ENCODE measurements around the gene ACCS. TPM values are rescaled to one million over a fixed set of nuclear protein-coding genes. Genes with fewer than 3 reads are reported as not detected.

Gene ACCS
- total RNA-seq, 1 donor from 2014 or later = 21.3 TPM

DNA sequence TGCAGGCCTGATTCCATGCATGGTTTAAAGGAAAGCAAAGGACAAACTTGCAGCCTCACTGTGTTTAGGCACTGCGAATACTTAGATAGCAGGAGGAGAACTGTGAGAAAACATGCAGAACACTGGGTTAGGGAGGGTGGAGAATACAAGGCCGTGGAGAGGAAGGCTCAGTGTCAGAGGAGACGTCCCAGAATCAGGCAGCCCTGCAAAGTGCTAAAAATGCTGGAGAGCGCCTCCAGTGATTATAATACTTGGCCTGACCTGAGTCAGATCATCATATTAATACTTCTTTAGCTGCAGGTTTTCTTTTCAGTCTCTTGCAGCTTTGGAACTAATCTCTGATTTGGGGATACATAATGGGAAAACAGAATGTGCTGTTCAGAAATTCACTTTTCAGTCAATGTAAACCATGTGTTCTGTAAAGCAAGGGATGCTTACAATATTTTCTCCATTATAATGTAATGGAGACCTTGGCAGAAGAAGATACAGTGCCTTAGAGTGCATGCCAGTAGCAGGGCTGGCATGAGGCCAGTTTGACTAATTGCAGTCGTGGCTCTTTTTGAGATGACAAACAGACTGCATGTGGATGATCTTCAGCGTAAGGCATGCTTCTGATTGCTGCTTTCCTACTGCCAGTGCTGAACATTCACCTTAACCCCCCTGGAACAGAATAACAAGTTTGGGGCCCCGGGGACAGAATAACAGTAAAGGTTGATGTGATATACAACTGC, 46.2 kb downstream of the ACCS start:
- H3K4me2 ChIP-seq (ENCODE audit: low read length) = no peak overlapping the region
- H3K36me3 ChIP-seq (ENCODE audit: insufficient read depth, low read length) = peaks cover 3% of the 10 kb centered on the region
- H3K4me3 Mint-ChIP-seq (ENCODE audit: unreplicated experiment) = no peak overlapping the region
- peaks cover 18% of the 10 kb centered on the region for H3K36me3 Mint-ChIP-seq (ENCODE audit: low read depth, unreplicated experiment)
- H3K4me1 ChIP-seq (ENCODE audit: insufficient read depth, low read length) = peaks cover 6% of the 10 kb centered on the region
- H3K27me3 ChIP-seq (ENCODE audit: insufficient read depth, low read length) = no peaks in the 10 kb centered on the region
- no peak overlapping the region for H3K27ac ChIP-seq (ENCODE audit: low read depth, low read length)
- no peak overlapping the region for H3K9ac ChIP-seq (ENCODE audit: low read length)
- no peaks in the 10 kb centered on the region for H3K9me3 ChIP-seq (ENCODE audit: insufficient read depth, low read depth, low read length)
- H3K4me1 Mint-ChIP-seq (ENCODE audit: low read depth, unreplicated experiment) = peaks cover 5% of the 10 kb centered on the region
- TF ChIP-seq, protein P1, sequence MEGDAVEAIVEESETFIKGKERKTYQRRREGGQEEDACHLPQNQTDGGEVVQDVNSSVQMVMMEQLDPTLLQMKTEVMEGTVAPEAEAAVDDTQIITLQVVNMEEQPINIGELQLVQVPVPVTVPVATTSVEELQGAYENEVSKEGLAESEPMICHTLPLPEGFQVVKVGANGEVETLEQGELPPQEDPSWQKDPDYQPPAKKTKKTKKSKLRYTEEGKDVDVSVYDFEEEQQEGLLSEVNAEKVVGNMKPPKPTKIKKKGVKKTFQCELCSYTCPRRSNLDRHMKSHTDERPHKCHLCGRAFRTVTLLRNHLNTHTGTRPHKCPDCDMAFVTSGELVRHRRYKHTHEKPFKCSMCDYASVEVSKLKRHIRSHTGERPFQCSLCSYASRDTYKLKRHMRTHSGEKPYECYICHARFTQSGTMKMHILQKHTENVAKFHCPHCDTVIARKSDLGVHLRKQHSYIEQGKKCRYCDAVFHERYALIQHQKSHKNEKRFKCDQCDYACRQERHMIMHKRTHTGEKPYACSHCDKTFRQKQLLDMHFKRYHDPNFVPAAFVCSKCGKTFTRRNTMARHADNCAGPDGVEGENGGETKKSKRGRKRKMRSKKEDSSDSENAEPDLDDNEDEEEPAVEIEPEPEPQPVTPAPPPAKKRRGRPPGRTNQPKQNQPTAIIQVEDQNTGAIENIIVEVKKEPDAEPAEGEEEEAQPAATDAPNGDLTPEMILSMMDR (IDR thresholded peaks at IDR 0.05; ENCODE audit: insufficient read depth, low read depth, low read length) = no peak
- TF ChIP-seq EZH2 (IDR thresholded peaks at IDR 0.05; ENCODE audit: insufficient read depth, low read length) = no peak
- H3K27ac Mint-ChIP-seq (ENCODE audit: unreplicated experiment) = no peak overlapping the region
- no peaks in the 10 kb centered on the region for H3K9me3 Mint-ChIP-seq (ENCODE audit: unreplicated experiment)
- H3K4me3 ChIP-seq (ENCODE audit: insufficient read depth, low read depth, low read length) = no peak overlapping the region
- H2AFZ ChIP-seq (ENCODE audit: low read depth, low read length) = no peak overlapping the region
- DNase-seq (ENCODE audit: low read depth) = peak; percentile 58
- peaks cover 41% of the 10 kb centered on the region for H4K20me1 ChIP-seq (ENCODE audit: insufficient read depth, low read length)
- peak; percentile 54 for FAIRE-seq
- H3K27me3 Mint-ChIP-seq (ENCODE audit: low read depth, unreplicated experiment) = no peaks in the 10 kb centered on the region
- H3K79me2 ChIP-seq (ENCODE audit: insufficient read depth, low read length) = no peaks in the 10 kb centered on the region

DNA sequence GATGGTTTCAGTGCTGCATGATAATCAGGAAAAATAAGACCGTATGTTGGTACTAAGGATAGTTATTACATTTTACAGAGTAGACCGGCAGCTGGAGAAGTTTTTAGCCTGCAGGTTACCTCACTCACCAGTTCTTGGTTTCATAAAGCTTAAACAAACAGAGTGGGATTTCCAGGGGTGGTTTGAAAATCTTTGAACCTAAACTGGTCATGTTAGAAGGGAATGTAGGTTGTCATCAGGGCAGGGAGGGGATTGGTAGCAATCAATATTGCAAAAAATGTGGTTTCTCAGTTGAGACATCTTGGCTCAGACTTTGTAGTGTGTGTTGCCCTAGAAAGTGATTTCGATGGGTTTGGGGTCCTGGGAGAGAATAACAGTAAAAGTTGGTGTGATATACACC, 46.9 kb downstream of the ACCS start:
- TF ChIP-seq, protein P1 (IDR thresholded peaks at IDR 0.05; ENCODE audit: insufficient read depth, low read depth, low read length) = no peak
- TF ChIP-seq EZH2 (IDR thresholded peaks at IDR 0.05; ENCODE audit: insufficient read depth, low read length) = no peak
- Histone ChIP-seq H3K4me2 (ENCODE audit: low read length) (no peak overlapping the region), H3K4me3 (ENCODE audit: insufficient read depth, low read depth, low read length) (no peak overlapping the region), H3K36me3 (ENCODE audit: insufficient read depth, low read length) (peaks cover 3% of the 10 kb centered on the region), H2AFZ (ENCODE audit: low read depth, low read length) (no peak overlapping the region), H3K9me3 (ENCODE audit: insufficient read depth, low read depth, low read length) (no peaks in the 10 kb centered on the region), H4K20me1 (ENCODE audit: insufficient read depth, low read length) (peaks cover 41% of the 10 kb centered on the region), H3K9ac (ENCODE audit: low read length) (no peak overlapping the region), H3K27ac (ENCODE audit: low read depth, low read length) (no peak overlapping the region), H3K27me3 (ENCODE audit: insufficient read depth, low read length) (no peaks in the 10 kb centered on the region), H3K4me1 (ENCODE audit: insufficient read depth, low read length) (peaks cover 6% of the 10 kb centered on the region), H3K79me2 (ENCODE audit: insufficient read depth, low read length) (no peaks in the 10 kb centered on the region)
- H3K36me3 Mint-ChIP-seq (ENCODE audit: low read depth, unreplicated experiment) = peaks cover 13% of the 10 kb centered on the region
- H3K4me3 Mint-ChIP-seq (ENCODE audit: unreplicated experiment) = no peak overlapping the region
- no peak for DNase-seq (ENCODE audit: low read depth)
- H3K9me3 Mint-ChIP-seq (ENCODE audit: unreplicated experiment) = no peaks in the 10 kb centered on the region
- no peak overlapping the region for H3K27ac Mint-ChIP-seq (ENCODE audit: unreplicated experiment)
- FAIRE-seq = no peak
- no peaks in the 10 kb centered on the region for H3K27me3 Mint-ChIP-seq (ENCODE audit: low read depth, unreplicated experiment)
- H3K4me1 Mint-ChIP-seq (ENCODE audit: low read depth, unreplicated experiment) = peaks cover 5% of the 10 kb centered on the region

GRCh38 chr11:44113572-44113971, 47.5 kb downstream of the ACCS start:
- Histone ChIP-seq H4K20me1 (ENCODE audit: insufficient read depth, low read length) (peaks cover 41% of the 10 kb centered on the region), H3K9ac (ENCODE audit: low read length) (no peak overlapping the region), H3K36me3 (ENCODE audit: insufficient read depth, low read length) (peaks cover 3% of the 10 kb centered on the region), H3K79me2 (ENCODE audit: insufficient read depth, low read length) (no peaks in the 10 kb centered on the region), H3K27ac (ENCODE audit: low read depth, low read length) (no peak overlapping the region), H3K4me2 (ENCODE audit: low read length) (no peak overlapping the region), H3K4me1 (ENCODE audit: insufficient read depth, low read length) (peaks cover 6% of the 10 kb centered on the region), H3K9me3 (ENCODE audit: insufficient read depth, low read depth, low read length) (no peaks in the 10 kb centered on the region), H2AFZ (ENCODE audit: low read depth, low read length) (no peak overlapping the region), H3K27me3 (ENCODE audit: insufficient read depth, low read length) (no peaks in the 10 kb centered on the region), H3K4me3 (ENCODE audit: insufficient read depth, low read depth, low read length) (no peak overlapping the region)
- Mint-ChIP-seq H3K27me3 (ENCODE audit: low read depth, unreplicated experiment) (no peaks in the 10 kb centered on the region), H3K4me3 (ENCODE audit: unreplicated experiment) (no peak overlapping the region), H3K36me3 (ENCODE audit: low read depth, unreplicated experiment) (peaks cover 12% of the 10 kb centered on the region), H3K27ac (ENCODE audit: unreplicated experiment) (no peak overlapping the region), H3K9me3 (ENCODE audit: unreplicated experiment) (no peaks in the 10 kb centered on the region), H3K4me1 (ENCODE audit: low read depth, unreplicated experiment) (peaks cover 5% of the 10 kb centered on the region)
- TF ChIP-seq, protein P1 (IDR thresholded peaks at IDR 0.05; ENCODE audit: insufficient read depth, low read depth, low read length) = no peak
- TF ChIP-seq EZH2 (IDR thresholded peaks at IDR 0.05; ENCODE audit: insufficient read depth, low read length) = no peak
- FAIRE-seq (no peak), DNase-seq (ENCODE audit: low read depth) (no peak)
